HepG2 (cell line): ENCODE measurements around the gene CCDC154. TPM values are rescaled to one million over a fixed set of nuclear protein-coding genes. Genes with fewer than 3 reads are reported as not detected.

Experiments used
- ATF6 ChIP-seq: sonication (generic); formaldehyde crosslinking; conservative IDR thresholded peaks from 2 replicates; pipeline ENCODE4 v1.4.0; 2020; ENCODE audit warnings: missing genetic modification reagents
- CREBL2 ChIP-seq: sonication (generic); formaldehyde crosslinking; IDR thresholded peaks from 2 replicates; pipeline ENCODE4 v1.8.1; 2023; ENCODE audit warnings: missing genetic modification reagents, mild to moderate bottlenecking, borderline replicate concordance
- FOXK2 ChIP-seq: fragments of 450-650 bp; IDR thresholded peaks from 2 replicates; pipeline ENCODE4 v1.6.1; 2016
- JUND ChIP-seq: sonication (generic); formaldehyde crosslinking; IDR thresholded peaks from 2 replicates; pipeline ENCODE4 v1.8.0; 2022; ENCODE audit warnings: mild to moderate bottlenecking, missing genetic modification reagents
- KMT2B ChIP-seq: IDR thresholded peaks from 2 replicates; pipeline ENCODE4 v1.6.1; 2016; ENCODE audit warnings: missing genetic modification reagents, missing compliant biosample characterization
- MBNL3 ChIP-seq: fragments of 250-450 bp; sonication (Bioruptor Pico); conservative IDR thresholded peaks from 2 replicates; pipeline ENCODE4 v1.8.0; 2022; ENCODE audit warnings: mild to moderate bottlenecking, inconsistent platforms
- MEIS1 ChIP-seq: sonication (generic); formaldehyde crosslinking; IDR thresholded peaks from 2 replicates; pipeline ENCODE4 v1.9.0; 2021; ENCODE audit warnings: mild to moderate bottlenecking, missing genetic modification reagents, moderate library complexity, borderline replicate concordance
- MYPOP ChIP-seq: sonication (generic); formaldehyde crosslinking; IDR thresholded peaks from 2 replicates; pipeline ENCODE4 v1.8.1; 2023; ENCODE audit warnings: mild to moderate bottlenecking, moderate library complexity, missing genetic modification reagents
- SALL2 ChIP-seq: sonication (generic); formaldehyde crosslinking; IDR thresholded peaks from 2 replicates; pipeline ENCODE4 v1.8.1; 2023; ENCODE audit warnings: mild to moderate bottlenecking, missing genetic modification reagents, inconsistent platforms
- SYNCRIP ChIP-seq: fragments of 200-400 bp; formaldehyde crosslinking; IDR thresholded peaks from 2 replicates; pipeline ENCODE4 v1.6.1; 2018; ENCODE audit warnings: mild to moderate bottlenecking, low read depth, low read length; ENCODE audit not compliant: insufficient read depth
- TFDP2 ChIP-seq: sonication (generic); formaldehyde crosslinking; IDR thresholded peaks from 2 replicates; pipeline ENCODE4 v1.4.0; 2020; ENCODE audit warnings: missing genetic modification reagents
- THAP9 ChIP-seq: sonication (generic); formaldehyde crosslinking; IDR thresholded peaks from 2 replicates; pipeline ENCODE4; 2020; ENCODE audit warnings: missing genetic modification reagents, mild to moderate bottlenecking, borderline replicate concordance
- ZMAT3 ChIP-seq: sonication (generic); formaldehyde crosslinking; conservative IDR thresholded peaks from 2 replicates; pipeline ENCODE4 v1.7.0; 2021; ENCODE audit warnings: missing genetic modification reagents
- ZNF235 ChIP-seq: sonication (generic); formaldehyde crosslinking; IDR thresholded peaks from 2 replicates; pipeline ENCODE4 v1.8.1; 2023; ENCODE audit warnings: mild to moderate bottlenecking, missing genetic modification reagents, borderline replicate concordance
- ZNF256 ChIP-seq: sonication (generic); formaldehyde crosslinking; conservative IDR thresholded peaks from 2 replicates; pipeline ENCODE4 v1.4.0; 2020; ENCODE audit warnings: missing genetic modification reagents
- ZNF660 ChIP-seq: sonication (generic); formaldehyde crosslinking; IDR thresholded peaks from 2 replicates; pipeline ENCODE4 v1.5.1; 2020; ENCODE audit warnings: mild to moderate bottlenecking, low read depth, missing genetic modification reagents, borderline replicate concordance
- ZNF687 ChIP-seq: sonication (generic); formaldehyde crosslinking; IDR thresholded peaks from 2 replicates; pipeline ENCODE4 v1.5.1; 2020; ENCODE audit warnings: mild to moderate bottlenecking, missing genetic modification reagents, moderate library complexity
- ZNF749 ChIP-seq: sonication (generic); formaldehyde crosslinking; IDR thresholded peaks from 2 replicates; pipeline ENCODE4 v1.8.0; 2022; ENCODE audit warnings: mild to moderate bottlenecking, missing genetic modification reagents, moderate library complexity, borderline replicate concordance
- polyA plus RNA-seq, 8 experiments: library from polyadenylated mRNA; depleted of rRNA in 3 of 8; stranded (reverse) in 7 of 8; unstranded in 1 of 8; fragments of >200 nt; fragmentation: Illumina TruSeq in 4 of 8; extraction: Trizol in 4 of 8; gene quantifications; 2 replicates each; pipeline versions ENCODE4 v1.2.1 to v1.2.3, GENCODE V29; 2011 to 2016; ENCODE audit warnings: low read depth in 4 of 8, missing spikeins in 1 of 8, mixed read lengths in 1 of 8; ENCODE audit not compliant: insufficient read depth in 1 of 8
- total RNA-seq, 5 experiments: library from RNA; depleted of rRNA; stranded (reverse); fragments of >200 nt; fragmentation: Illumina TruSeq; extraction: Trizol; gene quantifications; 2 replicates each; pipeline ENCODE4 v1.2.3, GENCODE V29; 2016; ENCODE audit warnings: low read depth in 1 of 5

CCDC154 gene
- total and polyA plus RNA-seq, 2 of the 13 experiments (the other 11 are each of a cell fraction or from before 2014, with no cell fraction given): 0.92 to 1.5 TPM

- no peak for TF ChIP-seq ATF6
- no peak for TF ChIP-seq MEIS1 (CRISPR knock-in tag)
- peak; percentile 64 for TF ChIP-seq ZNF687
- TF ChIP-seq MBNL3 (CRISPR knock-in tag): no peak
- no peak for TF ChIP-seq THAP9 (CRISPR knock-in tag)
- TF ChIP-seq CREBL2 (CRISPR knock-in tag): no peak
- TF ChIP-seq ZNF235 (CRISPR knock-in tag): no peak
- no peak for TF ChIP-seq MYPOP (CRISPR knock-in tag)
- no peak for TF ChIP-seq ZNF660
- no peak for TF ChIP-seq ZNF256
- TF ChIP-seq SYNCRIP: no peak
- TF ChIP-seq JUND (CRISPR knock-in tag): no peak
- no peak for TF ChIP-seq TFDP2
- TF ChIP-seq KMT2B: no peak
- no peak for TF ChIP-seq SALL2
- TF ChIP-seq ZNF749: no peak
- TF ChIP-seq FOXK2: no peak
- no peak for TF ChIP-seq ZMAT3
Observed at GRCh38 chr16:1408171-1408837, 36.1 kb downstream of the CCDC154 start (continued).
